Panc1 (cell line): Measurements from ENCODE around the gene ERI2.

ENCODE experiments used
- CTCF ChIP-seq: fragments of 450-650 bp; IDR thresholded peaks from 2 replicates; pipeline ENCODE4 v1.5.1; 2017; ENCODE audit warnings: mild to moderate bottlenecking
- POLR2AphosphoS5 ChIP-seq: IDR thresholded peaks from 2 replicates; pipeline ENCODE4 v1.6.1; 2012; ENCODE audit warnings: mild to moderate bottlenecking, low read depth, low read length, moderate library complexity
- REST ChIP-seq, 2 experiments: IDR thresholded peaks; 2 replicates each; pipeline ENCODE4 v1.6.1; 2011 to 2012; ENCODE audit warnings: low read depth in 2 of 2, control low read depth in 1 of 2, low read length in 1 of 2, mild to moderate bottlenecking in 1 of 2, moderate library complexity in 1 of 2; ENCODE audit not compliant: insufficient read depth in 1 of 2
- SIN3A ChIP-seq: IDR thresholded peaks from 2 replicates; pipeline ENCODE4 v1.6.1; 2012; ENCODE audit warnings: low read depth, mild to moderate bottlenecking, low read length, moderate library complexity, borderline replicate concordance; ENCODE audit not compliant: insufficient read depth
- TCF7L2 ChIP-seq: IDR thresholded peaks from 2 replicates; pipeline ENCODE4 v1.6.1; 2011; ENCODE audit warnings: mild to moderate bottlenecking, low read depth, low read length, inconsistent platforms

- no peak for TF ChIP-seq POLR2AphosphoS5
- no peak for TF ChIP-seq CTCF
- no peak for TF ChIP-seq REST (IDR thresholded peaks at IDR 0.05; ENCODE audit: insufficient read depth in 1 of 2, low read depth in 2 of 2, low read length in 1 of 2)
- no peak for TF ChIP-seq TCF7L2
- no peak for TF ChIP-seq SIN3A
Observed at GRCh38 chr16:20750558-20750957, 55.7 kb downstream of the ERI2 start.
